T-cell (primary cell): Measurements from ENCODE around the gene SPTLC1. TPM values are rescaled to one million over a fixed set of nuclear protein-coding genes. Genes with fewer than 3 reads are reported as not detected.
"Not testable (repeated sequence)": the region's sequence is repeated elsewhere in the genome, so short reads cannot be mapped to it uniquely, and the experiment has no call there.

Source experiments
- ATAC-seq, 4 experiments: fragments of 200-7000 bp in 3 of 4; fragments of 150-1000 bp in 1 of 4; cut with Tn5 transposase; replicated peaks in 1 of 4; 1 replicate in 3 of 4; 2 replicates in 1 of 4; pipeline ENCODE4 v1.10.0; 2021; ENCODE audit warnings: moderate library complexity in 3 of 4, mild to moderate bottlenecking in 2 of 4, moderate number of reproducible peaks in 1 of 4
- CTCF ChIA-PET, 2 donors: fragments of 300-600 bp; sonication (Branson Sonifier 250); formaldehyde crosslinking; loops; one replicate each; lab custom pipeline; 2022; ENCODE audit warnings: antibody characterized with exemption in 2 of 2; lab: Charles Lee
- POLR2A ChIA-PET, 2 donors: fragments of 300-600 bp; sonication (Branson Sonifier 250); formaldehyde crosslinking; loops; one replicate each; lab custom pipeline; 2022; ENCODE audit warnings: antibody characterized with exemption in 2 of 2; lab: Charles Lee
- DNase-seq, 35 experiments: peaks; one replicate each; pipeline versions ENCODE4 v3.0.0 to v3.0.0-alpha.2; 2013 to 2023
- H3K27ac ChIP-seq: one replicate; pipeline ENCODE4 v1.5.1; 2013; ENCODE audit warnings: low read length
- H3K27me3 ChIP-seq, 2 experiments: replicated peaks in 1 of 2; 1 replicate in 1 of 2; 2 replicates in 1 of 2; pipeline versions ENCODE4 v1.6.1 to v1.7.0; 2013; ENCODE audit warnings: low read length in 1 of 2, mixed read lengths in 1 of 2; ENCODE audit not compliant: control insufficient read depth in 2 of 2, insufficient read depth in 2 of 2; ENCODE audit errors: extremely low read depth in 1 of 2
- H3K36me3 ChIP-seq, 2 donors: 1 replicate in 1 of 2; 2 replicates in 1 of 2; pipeline versions ENCODE4 v1.6.1 to v1.7.0; 2013; ENCODE audit warnings: low read length in 1 of 2; ENCODE audit not compliant: control insufficient read depth in 2 of 2, insufficient read depth in 1 of 2; ENCODE audit errors: extremely low read depth in 1 of 2
- H3K4me1 ChIP-seq, 2 experiments: 1 replicate in 1 of 2; 2 replicates in 1 of 2; pipeline versions ENCODE4 v1.6.1 to v1.7.0; 2013; ENCODE audit warnings: low read length in 2 of 2, mixed read lengths in 1 of 2; ENCODE audit not compliant: insufficient read depth in 2 of 2, control insufficient read depth in 1 of 2; ENCODE audit errors: extremely low read depth in 1 of 2
- H3K4me3 ChIP-seq, 2 donors: 1 replicate in 1 of 2; 2 replicates in 1 of 2; pipeline versions ENCODE4 v1.5.1 to v1.7.0; 2013; ENCODE audit warnings: mild to moderate bottlenecking in 2 of 2, low read length in 1 of 2, moderate library complexity in 1 of 2; ENCODE audit not compliant: control insufficient read depth in 1 of 2; ENCODE audit errors: extremely low read depth in 1 of 2
- H3K9me3 ChIP-seq: 2 replicates; pipeline ENCODE4 v1.7.0; 2013
- H3K27ac Mint-ChIP-seq, 2 donors: one replicate each; pipeline ENCODE4 v1.8.0; 2020 to 2021; ENCODE audit warnings: mild to moderate bottlenecking in 2 of 2, mixed read lengths in 2 of 2
- H3K27me3 Mint-ChIP-seq, 2 donors: one replicate each; pipeline ENCODE4 v1.8.0; 2021 to 2022; ENCODE audit warnings: mixed read lengths in 2 of 2
- H3K36me3 Mint-ChIP-seq: one replicate; pipeline ENCODE4 v1.8.0; 2021; ENCODE audit warnings: mixed read lengths
- H3K4me1 Mint-ChIP-seq, 3 donors: one replicate each; pipeline ENCODE4 v1.8.0; 2020 to 2022; ENCODE audit warnings: mixed read lengths in 3 of 3, mild to moderate bottlenecking in 1 of 3
- H3K4me3 Mint-ChIP-seq, 3 donors: one replicate each; pipeline ENCODE4 v1.8.0; 2020 to 2022; ENCODE audit warnings: mild to moderate bottlenecking in 3 of 3, mixed read lengths in 3 of 3, moderate library complexity in 3 of 3
- H3K9me3 Mint-ChIP-seq, 3 donors: one replicate each; pipeline ENCODE4 v1.8.0; 2020 to 2022; ENCODE audit warnings: mixed read lengths in 3 of 3
- WGBS: methylation state at CpG from one replicate; pipeline ENCODE4 v1.1.5; 2013; ENCODE audit warnings: missing lambda C conversion rate; ENCODE audit not compliant: insufficient coverage; 5-methylcytosine and 5-hydroxymethylcytosine counted together
- total RNA-seq, 35 experiments: library from RNA in 6 of 35; stranded (reverse) in 6 of 35; fragments of 120-200 nt in 1 of 35; gene quantifications; one replicate each; pipeline versions ENCODE4 v1.2.1 to v1.2.4 and lab custom pipeline; 2013 to 2026

The SPTLC1 gene
- total RNA-seq, 5 donors from 2014 or later (not counting 1 experiment from before 2014, with no cell fraction given): 40.5 to 51.1 (median 46.1) TPM

GRCh38 chr9:92008041-92008440, 107.2 kb downstream of the SPTLC1 start:
- Histone ChIP-seq H3K27ac (no peak overlapping the region), H3K36me3 (no peaks in the 10 kb centered on the region), H3K4me1 (no peaks in the 10 kb centered on the region), H3K9me3 (no peaks in the 10 kb centered on the region), H3K4me3 (no peak overlapping the region), H3K27me3 (peaks cover 0 to 5% of the 10 kb centered on the region in 2 experiments)
- no peaks in the 10 kb centered on the region for H3K4me1 Mint-ChIP-seq
- ChIA-PET POLR2A (no interaction called here), CTCF (no interaction called here)
- DNase-seq (no peak), ATAC-seq (no peak)
- no CpG with 5 or more reads among the region's 2 CpGs for WGBS
- H3K4me3 Mint-ChIP-seq: no peak overlapping the region
- peaks cover 4 to 8% of the 10 kb centered on the region in 2 donors for H3K27me3 Mint-ChIP-seq
- H3K9me3 Mint-ChIP-seq: no peaks in the 10 kb centered on the region
- H3K36me3 Mint-ChIP-seq: no peaks in the 10 kb centered on the region
- no peak overlapping the region for H3K27ac Mint-ChIP-seq

- POLR2A ChIA-PET: no interaction called here
- DNase-seq: no peak
These were observed 111.2 kb downstream of the SPTLC1 start for GRCh38 chr9:92004045-92004392.

GRCh38 chr9:92003308-92004044, 111.7 kb downstream of the SPTLC1 start:
- H3K4me3 Mint-ChIP-seq: no peak overlapping the region
- ATAC-seq (no peak), DNase-seq (no peak)
- H3K27me3 ChIP-seq: peaks cover 0 to 7% of the 10 kb centered on the region in 2 experiments
- no peaks in the 10 kb centered on the region for H3K36me3 Mint-ChIP-seq
- POLR2A ChIA-PET: no interaction called here
- H3K4me3 ChIP-seq: no peak overlapping the region
- H3K4me1 Mint-ChIP-seq: no peaks in the 10 kb centered on the region
- no peaks in the 10 kb centered on the region for H3K9me3 ChIP-seq
- H3K27me3 Mint-ChIP-seq: peaks cover 5 to 25% of the 10 kb centered on the region in 2 donors
- WGBS: 90% methylated on average over 25 of the region's 31 CpGs
- no peak overlapping the region for H3K27ac Mint-ChIP-seq
- no peaks in the 10 kb centered on the region for H3K9me3 Mint-ChIP-seq
- H3K27ac ChIP-seq: no peak overlapping the region
- CTCF ChIA-PET: no interaction called here
- H3K4me1 ChIP-seq: no peaks in the 10 kb centered on the region
- H3K36me3 ChIP-seq: no peaks in the 10 kb centered on the region

More at GRCh38 chr9:92004045-92004392, 111.2 kb downstream of the SPTLC1 start:
- H3K4me1 Mint-ChIP-seq: no peaks in the 10 kb centered on the region
- no peaks in the 10 kb centered on the region for H3K36me3 Mint-ChIP-seq
- Histone ChIP-seq H3K27me3 (peaks cover 0 to 7% of the 10 kb centered on the region in 2 experiments), H3K9me3 (no peaks in the 10 kb centered on the region), H3K4me3 (no peak overlapping the region), H3K4me1 (no peaks in the 10 kb centered on the region), H3K27ac (no peak overlapping the region), H3K36me3 (no peaks in the 10 kb centered on the region)
- CTCF ChIA-PET: no interaction called here
- H3K27ac Mint-ChIP-seq: no peak overlapping the region
- peaks cover 5 to 19% of the 10 kb centered on the region in 2 donors for H3K27me3 Mint-ChIP-seq
- H3K4me3 Mint-ChIP-seq: no peak overlapping the region
- no peak for ATAC-seq
- WGBS: 76% methylated on average over 13 of the region's 13 CpGs
- H3K9me3 Mint-ChIP-seq: no peaks in the 10 kb centered on the region

- WGBS: 96% methylated on average over 6 of the region's 10 CpGs
- H3K27ac Mint-ChIP-seq, H3K27ac ChIP-seq, DNase-seq, H3K4me3 ChIP-seq, H3K36me3 Mint-ChIP-seq, POLR2A ChIA-PET, H3K27me3 ChIP-seq, H3K4me1 Mint-ChIP-seq, ATAC-seq, H3K4me3 Mint-ChIP-seq, H3K4me1 ChIP-seq, H3K9me3 Mint-ChIP-seq, H3K36me3 ChIP-seq, H3K9me3 ChIP-seq: not testable (repeated sequence)
- CTCF ChIA-PET: interaction anchor here in 1 of 2 donors (0.6 kb wide), 1 partner anchor 166 kb away, joined by 8 read pairs; no protein-coding TSS in a partner anchor
- peaks cover 5 to 22% of the 10 kb centered on the region in 2 donors for H3K27me3 Mint-ChIP-seq
These were observed 113.3 kb downstream of the SPTLC1 start for GRCh38 chr9:92001948-92002347.

- H3K36me3 ChIP-seq: no peaks in the 10 kb centered on the region
- H3K27me3 ChIP-seq: peaks cover 0 to 10% of the 10 kb centered on the region in 2 experiments
- CTCF ChIA-PET: no interaction called here
- POLR2A ChIA-PET: no interaction called here
- H3K4me3 Mint-ChIP-seq: no peak overlapping the region
- H3K9me3 ChIP-seq: no peaks in the 10 kb centered on the region
- WGBS: 61% methylated on average over 3 of the region's 6 CpGs
- H3K4me1 ChIP-seq: no peaks in the 10 kb centered on the region
- DNase-seq (no peak), ATAC-seq (no peak)
- H3K27me3 Mint-ChIP-seq: peaks cover 5 to 22% of the 10 kb centered on the region in 2 donors
- no peak overlapping the region for H3K27ac ChIP-seq
- H3K4me1 Mint-ChIP-seq: no peaks in the 10 kb centered on the region
- no peak overlapping the region for H3K27ac Mint-ChIP-seq
- no peaks in the 10 kb centered on the region for H3K9me3 Mint-ChIP-seq
- no peaks in the 10 kb centered on the region for H3K36me3 Mint-ChIP-seq
- no peak overlapping the region for H3K4me3 ChIP-seq
These were observed 114.0 kb downstream of the SPTLC1 start for GRCh38 chr9:92001244-92001643.

- H3K27me3 ChIP-seq: peaks cover 0 to 10% of the 10 kb centered on the region in 2 experiments
- CTCF ChIA-PET: no interaction called here
- Mint-ChIP-seq H3K4me3 (no peak overlapping the region), H3K27ac (no peak overlapping the region), H3K4me1 (no peaks in the 10 kb centered on the region), H3K9me3 (no peaks in the 10 kb centered on the region), H3K27me3 (peaks cover 7 to 33% of the 10 kb centered on the region in 2 donors), H3K36me3 (no peaks in the 10 kb centered on the region)
- DNase-seq (no peak), ATAC-seq (no peak)
- no peak overlapping the region for H3K27ac ChIP-seq
- H3K4me3 ChIP-seq: no peak overlapping the region
- H3K4me1 ChIP-seq: no peaks in the 10 kb centered on the region
- no peaks in the 10 kb centered on the region for H3K9me3 ChIP-seq
- POLR2A ChIA-PET: interaction anchor here in 1 of 2 donors (0.6 kb wide), 1 partner anchor 1299 kb away, joined by 4 read pairs; no protein-coding TSS in a partner anchor
- WGBS: 7% methylated on average over 6 of the region's 8 CpGs
- H3K36me3 ChIP-seq: no peaks in the 10 kb centered on the region
These were observed 120.1 kb downstream of the SPTLC1 start for GRCh38 chr9:91995000-91995655.
